Measurements from ENCODE around the gene RESP18.

Gene RESP18

GRCh38 chr2:219332542-219332941 is at the start of gene RESP18:
TSS of gene RESP18 (minus strand) at chr2:219332744.
- TF ChIP-seq CTCF (IDR thresholded peaks at IDR 0.05; ENCODE audit: low read depth, low read length): no peak
- no peak for DNase-seq (ENCODE audit: low read depth, low spot score)
- no peak within 1 kb of the TSS for H3K4me3 ChIP-seq (ENCODE audit: low read depth, low read length)
- in situ Hi-C loops (cut with HindIII; ENCODE audit: low sequenced_read_pairs): no loop called here

GRCh38 chr2:219381448-219381847 is 48.9 kb upstream of the RESP18 start:
- in situ Hi-C loops (cut with HindIII; ENCODE audit: low sequenced_read_pairs): no loop called here
- H3K4me3 ChIP-seq (ENCODE audit: low read depth, low read length): no peak overlapping the region
- TF ChIP-seq CTCF (IDR thresholded peaks at IDR 0.05; ENCODE audit: low read depth, low read length): no peak
- no peak for DNase-seq (ENCODE audit: low read depth, low spot score)

DNA sequence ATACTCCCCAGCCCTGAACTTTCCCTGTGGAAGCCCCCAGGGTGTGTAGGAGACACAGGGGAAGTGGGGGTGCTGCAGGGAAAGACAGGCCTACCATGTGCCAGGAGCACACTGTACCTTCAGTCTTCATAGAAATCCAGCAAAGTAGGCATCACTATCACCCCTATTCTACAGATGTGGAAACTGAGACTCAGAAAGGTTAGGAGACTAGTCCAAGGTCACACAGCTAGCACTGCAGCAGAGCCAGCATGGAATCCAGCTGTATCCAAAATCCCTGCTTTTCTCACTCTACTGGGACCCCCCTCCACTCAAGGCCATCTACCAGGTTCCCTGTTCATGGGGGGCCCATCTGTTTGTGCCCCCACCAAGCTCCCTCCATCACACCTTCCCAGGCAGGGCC is 48.4 kb upstream of the RESP18 start:
- in situ Hi-C loops (cut with HindIII; ENCODE audit: low sequenced_read_pairs): no loop called here
- DNase-seq (ENCODE audit: low read depth, low spot score): no peak
- no peak overlapping the region for H3K4me3 ChIP-seq (ENCODE audit: low read depth, low read length)
- TF ChIP-seq CTCF (IDR thresholded peaks at IDR 0.05; ENCODE audit: low read depth, low read length): no peak

DNA sequence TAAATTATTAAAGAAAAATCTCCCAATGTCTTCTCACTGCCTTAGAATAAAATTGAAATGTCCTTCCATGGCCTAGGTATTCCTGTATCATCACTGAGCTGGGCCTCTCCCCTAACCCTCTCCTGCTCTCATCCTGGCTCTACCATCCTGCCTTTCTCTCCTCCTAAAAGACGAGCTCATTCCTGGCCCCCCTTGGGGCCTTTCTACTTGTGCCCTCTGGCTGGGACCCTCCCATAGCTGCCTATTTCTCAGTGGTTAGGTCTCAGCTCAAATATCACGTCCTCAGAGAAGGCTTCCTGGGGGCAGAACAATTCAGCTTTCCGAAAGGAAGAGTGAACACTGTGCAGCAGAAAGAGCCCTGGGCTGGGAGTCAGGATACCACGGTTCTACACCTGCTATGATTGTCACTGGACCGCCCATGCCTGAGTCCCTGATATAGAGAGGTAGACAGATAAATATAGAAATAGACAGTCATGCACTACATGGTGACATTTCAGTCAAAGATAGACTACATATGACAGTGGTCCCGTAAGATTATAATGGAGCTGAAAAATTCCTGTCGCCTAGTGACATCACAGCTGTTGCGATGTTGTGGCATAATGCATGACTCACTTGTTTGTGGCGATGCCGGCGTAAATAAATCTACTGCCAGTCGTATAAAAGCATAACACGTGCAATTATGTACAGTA is 45.8 kb upstream of the RESP18 start:
- no peak for TF ChIP-seq CTCF (IDR thresholded peaks at IDR 0.05; ENCODE audit: low read depth, low read length)
- DNase-seq (ENCODE audit: low read depth, low spot score): no peak
- in situ Hi-C loops (cut with HindIII; ENCODE audit: low sequenced_read_pairs): no loop called here
- no peak overlapping the region for H3K4me3 ChIP-seq (ENCODE audit: low read depth, low read length)

- TF ChIP-seq CTCF (IDR thresholded peaks at IDR 0.05; ENCODE audit: low read depth, low read length): no peak
- in situ Hi-C loops (cut with HindIII; ENCODE audit: low sequenced_read_pairs): no loop called here
- no peak overlapping the region for H3K4me3 ChIP-seq (ENCODE audit: low read depth, low read length)
- DNase-seq (ENCODE audit: low read depth, low spot score): peak; percentile 48
Measured at GRCh38 chr2:219369447-219369861, 36.9 kb upstream of the RESP18 start.

DNA sequence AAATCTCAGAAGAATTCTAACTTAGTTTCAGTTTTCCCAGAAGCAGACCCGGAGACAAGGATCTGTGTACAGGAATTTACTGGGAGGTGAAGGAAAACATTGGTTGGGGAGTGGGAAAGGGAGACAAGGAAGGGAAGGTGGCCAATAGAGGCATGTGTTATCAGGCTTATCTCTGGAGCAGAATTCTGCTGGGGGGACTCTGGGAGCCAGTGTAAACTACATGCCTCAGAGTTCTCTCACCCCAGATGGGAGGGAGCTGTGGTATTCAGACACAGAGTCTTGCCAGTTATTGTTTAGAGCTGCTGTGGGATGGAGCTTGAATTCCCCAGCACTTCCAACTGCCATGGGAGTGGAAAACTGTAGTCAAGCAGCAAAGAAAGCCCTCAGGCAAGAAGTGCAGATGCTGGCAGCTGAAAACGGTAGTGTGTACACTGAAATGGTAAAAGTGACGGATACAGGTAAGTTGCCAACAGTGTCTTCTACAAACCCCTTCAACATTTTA is 36.2 kb upstream of the RESP18 start:
- no peak overlapping the region for H3K4me3 ChIP-seq (ENCODE audit: low read depth, low read length)
- peak; percentile 71 for DNase-seq (ENCODE audit: low read depth, low spot score)
- in situ Hi-C loops (cut with HindIII; ENCODE audit: low sequenced_read_pairs): no loop called here
- no peak for TF ChIP-seq CTCF (IDR thresholded peaks at IDR 0.05; ENCODE audit: low read depth, low read length)

All from astrocyte of the spinal cord (primary cell).